Measurements from ENCODE around the gene PRLH. TPM values are rescaled to one million over a fixed set of nuclear protein-coding genes. Genes with fewer than 3 reads are reported as not detected.

PRLH gene
- total and polyA plus RNA-seq, 12 donors = not detected

GRCh38 chr2:237597196-237598145, 31.1 kb downstream of the PRLH start:
- H3K27ac ChIP-seq = peak overlapping the region in 4 of 10 donors; percentile 1 to 79 (median 42)
- intact Hi-C loops (cut with DNase I) = loop anchor here in 3 of 10 donors (5.0 to 10.0 kb wide), 3 partner anchors 65 to 150 kb away; no protein-coding TSS in a partner anchor

DNA sequence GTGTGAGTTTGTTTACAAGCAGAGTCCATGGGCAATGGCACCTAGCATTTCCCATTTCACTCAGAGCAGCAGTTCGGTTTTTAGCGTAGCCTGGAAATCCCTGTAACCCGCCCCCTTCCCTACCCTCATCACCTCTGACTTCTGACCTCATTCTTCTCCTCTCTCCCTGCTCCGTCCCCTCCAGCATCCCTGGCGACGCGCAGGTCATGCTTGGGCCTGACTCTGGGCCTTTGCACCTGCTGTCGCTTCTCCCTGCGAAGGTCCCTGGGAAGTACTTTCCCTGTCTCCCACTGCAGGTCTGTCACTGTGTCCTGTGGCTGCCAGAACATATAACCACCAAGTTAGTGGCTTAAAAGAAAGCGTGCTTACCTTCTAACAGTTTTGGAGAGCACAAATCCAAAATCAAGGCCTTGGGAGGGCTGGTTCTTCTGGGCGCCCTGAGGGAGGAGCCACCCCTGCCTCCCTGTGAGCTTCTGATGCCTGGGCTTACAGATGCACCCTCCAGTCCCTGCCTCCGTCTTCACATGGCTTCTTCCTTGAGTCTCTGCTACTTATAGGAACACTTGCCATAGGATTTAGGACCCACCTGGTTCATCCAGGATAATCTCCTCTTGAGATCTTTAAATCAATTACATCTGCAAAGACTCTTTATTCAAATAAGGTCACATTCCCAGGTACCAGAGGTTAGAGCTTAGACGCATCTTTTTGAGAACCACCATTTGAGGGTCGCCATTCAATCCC, 32.3 kb downstream of the PRLH start:
- WGBS, 2 donors = 78 to 94% methylated on average over 14 of the region's 14 CpGs
- Histone ChIP-seq H3K36me3 (no peaks in the 10 kb centered on the region), H3K4me3 (no peak overlapping the region), H3K9me3 (no peaks in the 10 kb centered on the region), H3K27ac (peak overlapping the region in 4 of 10 donors; percentile 4 to 91 (median 27)), H3K27me3 (no peaks in the 10 kb centered on the region), H3K4me1 (peaks cover 10 to 62% (median 41%) of the 10 kb centered on the region in 9 donors)
- TF ChIP-seq, protein P1, sequence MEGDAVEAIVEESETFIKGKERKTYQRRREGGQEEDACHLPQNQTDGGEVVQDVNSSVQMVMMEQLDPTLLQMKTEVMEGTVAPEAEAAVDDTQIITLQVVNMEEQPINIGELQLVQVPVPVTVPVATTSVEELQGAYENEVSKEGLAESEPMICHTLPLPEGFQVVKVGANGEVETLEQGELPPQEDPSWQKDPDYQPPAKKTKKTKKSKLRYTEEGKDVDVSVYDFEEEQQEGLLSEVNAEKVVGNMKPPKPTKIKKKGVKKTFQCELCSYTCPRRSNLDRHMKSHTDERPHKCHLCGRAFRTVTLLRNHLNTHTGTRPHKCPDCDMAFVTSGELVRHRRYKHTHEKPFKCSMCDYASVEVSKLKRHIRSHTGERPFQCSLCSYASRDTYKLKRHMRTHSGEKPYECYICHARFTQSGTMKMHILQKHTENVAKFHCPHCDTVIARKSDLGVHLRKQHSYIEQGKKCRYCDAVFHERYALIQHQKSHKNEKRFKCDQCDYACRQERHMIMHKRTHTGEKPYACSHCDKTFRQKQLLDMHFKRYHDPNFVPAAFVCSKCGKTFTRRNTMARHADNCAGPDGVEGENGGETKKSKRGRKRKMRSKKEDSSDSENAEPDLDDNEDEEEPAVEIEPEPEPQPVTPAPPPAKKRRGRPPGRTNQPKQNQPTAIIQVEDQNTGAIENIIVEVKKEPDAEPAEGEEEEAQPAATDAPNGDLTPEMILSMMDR (IDR thresholded peaks at IDR 0.05) = no peak
- no peak for DNase-seq
- intact Hi-C loops (cut with DNase I) = loop anchor here in 3 of 10 donors (5.0 to 10.0 kb wide), 3 partner anchors 64 to 149 kb away; no protein-coding TSS in a partner anchor
- ATAC-seq = no peak

More at GRCh38 chr2:237597196-237598145, 31.1 kb downstream of the PRLH start:
- DNase-seq (no peak), ATAC-seq (no peak)
- TF ChIP-seq, protein P1 (IDR thresholded peaks at IDR 0.05) = no peak
- H3K9me3 ChIP-seq = no peaks in the 10 kb centered on the region
- H3K4me1 ChIP-seq = peaks cover 7 to 52% (median 35%) of the 10 kb centered on the region in 9 donors
- H3K36me3 ChIP-seq = no peaks in the 10 kb centered on the region
- 88 to 91% methylated on average over 29 of the region's 29 CpGs for WGBS, 2 donors
- no peaks in the 10 kb centered on the region for H3K27me3 ChIP-seq
- H3K4me3 ChIP-seq = no peak overlapping the region

DNA sequence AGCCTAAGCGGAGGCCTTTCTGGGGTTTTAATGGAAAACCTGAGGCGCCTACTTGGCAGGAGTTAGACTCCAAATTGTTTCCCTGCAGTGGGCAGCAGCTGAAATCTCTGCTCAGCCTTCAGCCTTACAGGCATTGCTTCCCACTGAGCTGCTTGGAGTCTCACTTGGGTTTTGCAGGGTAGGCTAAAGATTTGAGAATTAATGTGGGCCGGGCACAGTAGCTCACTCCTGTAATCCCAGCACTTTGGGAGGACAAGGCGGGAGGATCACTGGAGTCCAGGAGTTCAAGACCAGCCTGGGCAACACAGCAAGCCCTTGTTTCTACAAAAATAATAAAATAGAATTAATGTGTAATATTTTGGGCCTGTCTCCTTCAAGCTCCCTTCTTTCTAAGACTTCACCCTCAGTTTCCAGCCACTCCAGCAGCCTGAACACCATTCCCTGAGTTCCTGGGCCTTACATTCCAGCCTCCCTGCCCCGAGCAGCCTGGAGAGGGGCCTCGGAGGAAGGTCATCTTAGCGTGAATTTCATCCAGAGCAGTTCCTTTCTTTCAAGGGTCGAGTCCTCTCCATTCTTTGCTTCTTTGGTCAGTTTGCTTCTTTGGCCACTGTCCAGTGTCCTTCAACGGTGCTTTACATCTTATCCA, 33.2 kb downstream of the PRLH start:
- peak overlapping the region in 5 of 10 donors; percentile 29 to 40 (median 37) for H3K4me3 ChIP-seq
- WGBS, 2 donors = 59 to 68% methylated on average over 9 of the region's 9 CpGs
- DNase-seq (no peak), ATAC-seq (no peak)
- peak overlapping the region; percentile 31 to 95 (median 86) for H3K27ac ChIP-seq
- H3K9me3 ChIP-seq = no peaks in the 10 kb centered on the region
- peaks cover 10 to 62% (median 43%) of the 10 kb centered on the region in 9 donors for H3K4me1 ChIP-seq
- TF ChIP-seq, protein P1 (IDR thresholded peaks at IDR 0.05) = no peak
- intact Hi-C loops (cut with DNase I) = loop anchor here in 8 of 10 donors (5.0 to 10.0 kb wide), 5 partner anchors 63 to 148 kb away; no protein-coding TSS in a partner anchor
- no peaks in the 10 kb centered on the region for H3K27me3 ChIP-seq
- no peaks in the 10 kb centered on the region for H3K36me3 ChIP-seq
